GM23248 (cell line): ENCODE results near the gene PROCR.

Experiments
- EZH2 ChIP-seq: fragments of 200-600 bp; sonication (generic); IDR thresholded peaks from 2 replicates; pipeline ENCODE4 v1.6.1; 2018; ENCODE audit warnings: antibody characterized with exemption, mild to moderate bottlenecking; ENCODE audit not compliant: insufficient read depth, poor library complexity, severe bottlenecking
- EZH2phosphoT487 ChIP-seq: fragments of 200-600 bp; sonication (generic); IDR thresholded peaks from 2 replicates; pipeline ENCODE4 v1.6.1; 2018; ENCODE audit warnings: antibody characterized with exemption, moderate library complexity, mild to moderate bottlenecking, low read depth; ENCODE audit not compliant: insufficient read depth

GRCh38 chr20:35155936-35156335, 15.9 kb upstream of the PROCR start:
- no peak for TF ChIP-seq EZH2
- TF ChIP-seq EZH2phosphoT487: no peak
